ENCODE results near the gene EXOC3.
"Not testable (repeated sequence)": the region's sequence is repeated elsewhere in the genome, so short reads cannot be mapped to it uniquely, and the experiment has no call there.

The EXOC3 gene

GRCh38 chr5:474840-475661 lies 32.1 kb downstream of the EXOC3 start:
- DNase-seq = no peak

GRCh38 chr5:475704-476101 lies 32.7 kb downstream of the EXOC3 start:
- no peak for DNase-seq

GRCh38 chr5:476102-476813 lies 33.3 kb downstream of the EXOC3 start:
- no peak for DNase-seq

- DNase-seq = no peak
These were observed 33.8 kb downstream of the EXOC3 start for GRCh38 chr5:476814-477175.

GRCh38 chr5:477247-477646 lies 34.3 kb downstream of the EXOC3 start:
- no peak for DNase-seq

GRCh38 chr5:477871-478270 lies 34.9 kb downstream of the EXOC3 start:
- no peak for DNase-seq

GRCh38 chr5:478369-478981 lies 35.5 kb downstream of the EXOC3 start:
- DNase-seq = no peak

GRCh38 chr5:478982-479535 lies 36.1 kb downstream of the EXOC3 start:
- DNase-seq = no peak

- no peak for DNase-seq
These were observed 36.8 kb downstream of the EXOC3 start for GRCh38 chr5:479566-480319.

- DNase-seq = no peak
These were observed 38.4 kb downstream of the EXOC3 start for GRCh38 chr5:481347-481746.

DNA sequence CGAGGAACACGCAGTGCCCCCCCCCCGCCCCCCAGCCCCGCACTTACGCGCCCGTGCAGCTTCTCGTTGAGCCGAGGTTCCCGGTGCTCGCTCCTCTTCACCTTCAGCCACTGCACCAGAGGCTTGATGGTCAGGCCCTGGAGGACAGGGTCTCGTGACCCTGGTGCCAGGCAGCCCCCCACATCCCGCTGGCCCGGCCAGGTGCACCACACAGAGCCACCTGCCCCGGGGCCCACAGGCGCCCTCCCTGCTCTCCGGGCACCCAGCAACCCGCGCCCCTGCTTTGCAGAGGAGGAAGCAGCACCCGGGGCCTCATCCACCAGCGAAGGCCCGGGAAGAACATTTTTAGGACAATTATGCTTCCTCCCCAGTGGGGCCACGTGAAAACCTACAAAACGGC lies 39.0 kb downstream of the EXOC3 start:
- DNase-seq = no peak

DNA sequence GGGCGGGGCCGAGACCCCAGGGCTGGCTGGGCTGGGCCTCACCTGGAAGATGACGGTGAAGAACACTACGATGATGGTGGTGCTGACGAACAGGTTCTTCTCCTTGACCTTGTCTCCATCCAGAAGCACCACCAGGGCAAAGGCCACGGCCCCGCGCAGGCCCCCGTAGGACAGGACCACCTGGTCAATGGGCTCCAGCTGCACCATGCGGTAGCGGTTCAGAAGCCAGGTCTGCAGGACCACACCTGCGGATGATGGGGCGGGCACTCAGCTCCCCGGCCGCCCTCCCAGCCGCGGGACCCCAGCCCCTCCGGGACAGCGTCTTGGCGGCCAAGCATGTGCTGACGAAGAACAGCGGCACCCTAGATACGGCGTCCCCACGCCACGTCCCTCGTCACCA lies 39.5 kb downstream of the EXOC3 start:
- DNase-seq = no peak

- DNase-seq = no peak
These were observed 40.0 kb downstream of the EXOC3 start for GRCh38 chr5:483011-483410.

GRCh38 chr5:483434-484140 lies 40.6 kb downstream of the EXOC3 start:
- DNase-seq = no peak

DNA sequence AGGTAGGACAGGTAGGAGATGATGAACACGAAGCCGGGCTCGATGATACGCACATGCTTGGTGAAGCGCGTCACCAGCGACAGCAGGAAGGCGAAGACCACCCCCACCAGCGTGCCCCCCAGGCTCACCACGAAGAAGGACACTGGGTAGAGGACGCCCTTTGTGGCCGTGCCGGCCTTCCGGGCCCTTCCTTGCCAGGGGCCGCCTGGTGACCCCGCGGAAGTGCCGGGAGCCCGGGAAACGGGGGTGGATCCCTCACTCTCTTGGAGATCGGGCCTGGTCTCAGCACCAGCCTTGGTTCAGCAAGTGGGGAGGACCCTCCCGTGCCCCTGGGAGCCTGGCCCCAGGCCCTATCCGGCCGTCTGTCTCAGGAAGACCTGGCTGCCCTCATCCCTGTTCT lies 41.6 kb downstream of the EXOC3 start:
- no peak for DNase-seq

GRCh38 chr5:485113-485945 lies 42.4 kb downstream of the EXOC3 start:
- DNase-seq = no peak

GRCh38 chr5:485946-486491 lies 43.0 kb downstream of the EXOC3 start:
- no peak for DNase-seq

- not testable (repeated sequence) for DNase-seq
These were observed 43.6 kb downstream of the EXOC3 start for GRCh38 chr5:486597-486996.

GRCh38 chr5:488241-488640 lies 45.3 kb downstream of the EXOC3 start:
- no peak for DNase-seq

DNA sequence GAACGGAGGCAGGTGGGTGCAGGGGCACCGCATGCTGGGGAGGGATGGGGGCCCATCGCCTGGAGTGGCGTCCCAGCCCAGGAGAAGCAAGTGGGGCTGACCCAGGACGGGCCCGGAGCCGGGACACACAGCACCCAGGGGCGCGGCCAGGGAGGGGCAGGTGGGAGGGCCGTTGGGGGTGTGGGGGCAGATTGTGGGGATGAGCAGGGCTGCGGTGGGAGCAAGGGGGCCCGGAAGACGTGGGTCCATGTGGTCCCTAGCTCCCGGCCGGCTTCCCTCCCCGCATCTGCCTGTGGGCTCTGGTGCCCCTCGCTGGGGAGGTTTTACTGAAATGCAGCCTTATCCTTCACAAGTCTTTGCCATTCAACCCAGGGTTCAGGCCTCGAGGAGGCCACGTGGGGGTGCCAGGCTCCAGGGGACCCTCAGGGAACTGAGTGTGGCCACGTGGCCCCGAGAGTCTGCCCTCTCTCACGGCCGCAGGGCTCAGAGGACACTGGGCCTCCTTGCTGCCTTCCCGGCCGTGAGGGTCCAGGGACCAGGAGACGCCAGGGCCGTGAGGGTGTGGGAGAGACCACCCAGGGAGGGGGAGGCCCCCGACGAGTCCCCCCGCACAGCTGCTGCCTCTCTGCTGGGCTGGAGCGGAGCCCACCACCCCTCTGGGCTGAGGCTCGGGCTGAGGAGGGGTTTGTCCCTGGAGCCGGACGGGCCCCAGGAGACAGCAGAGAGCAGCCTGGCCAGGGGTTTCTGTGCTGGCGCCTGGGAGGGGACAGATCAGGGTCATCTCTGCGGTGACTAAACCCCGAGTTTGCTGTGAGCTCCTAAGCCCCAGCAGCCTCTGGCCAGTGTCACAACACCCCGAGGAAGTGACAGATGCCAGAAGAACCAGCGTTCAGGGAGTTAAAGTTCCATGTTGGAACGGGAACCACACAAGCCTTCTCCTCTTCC lies 46.0 kb downstream of the EXOC3 start:
- DNase-seq = no peak

Data from SIG-M5 (cell line).